ENCODE measurements around the gene CFAP43.

GRCh38 chr10:104193787-104194186, 38.4 kb downstream of the CFAP43 start:
- TF ChIP-seq EZH2 (IDR thresholded peaks at IDR 0.05; ENCODE audit: borderline replicate concordance, control insufficient read depth, low read depth, low read length) (no peak), TARDBP (IDR thresholded peaks at IDR 0.05; ENCODE audit: borderline replicate concordance) (no peak), CTCF (IDR thresholded peaks at IDR 0.05 in 2 of 3, conservative IDR thresholded peaks at IDR 0.05 in 1 of 3; ENCODE audit: control insufficient read depth in 2 of 3, extremely low read depth in 1 of 3, insufficient read depth in 1 of 3, low read depth in 3 of 3, low read length in 3 of 3) (no peak), EP300 (IDR thresholded peaks at IDR 0.05; ENCODE audit: borderline replicate concordance in 1 of 2, control insufficient read depth in 1 of 2, low read depth in 2 of 2, low read length in 2 of 2) (no peak), POLR2A (IDR thresholded peaks at IDR 0.05; ENCODE audit: low read depth, low read length) (no peak), PAX5 (IDR thresholded peaks at IDR 0.05; ENCODE audit: borderline replicate concordance, low read depth, low read length) (no peak), RAD21 (IDR thresholded peaks at IDR 0.05; ENCODE audit: insufficient read depth, low read depth, low read length) (no peak), RFX5 (IDR thresholded peaks at IDR 0.05; ENCODE audit: low read depth, low read length) (no peak), BRCA1 (IDR thresholded peaks at IDR 0.05; ENCODE audit: low read depth, low read length) (no peak), BCL11A (IDR thresholded peaks at IDR 0.05; ENCODE audit: low read depth, low read length) (no peak), TAF1 (IDR thresholded peaks at IDR 0.05; ENCODE audit: borderline replicate concordance, low read depth, low read length) (no peak)

Data from GM12878 (cell line).